Neural progenitor cell (in vitro differentiated cells): ENCODE results near the gene GRAMD2A. TPM values are rescaled to one million over a fixed set of nuclear protein-coding genes. Genes with fewer than 3 reads are reported as not detected.

Experiments used
- DNase-seq: peaks from one replicate; pipeline ENCODE4 v3.0.0-alpha.2; 2016; ENCODE audit warnings: low spot score
- H2AFZ ChIP-seq: fragments of 200-600 bp; sonication (generic); replicated peaks from 2 replicates; pipeline ENCODE4 v1.6.1; 2016; ENCODE audit warnings: antibody characterized with exemption
- H3F3A ChIP-seq: fragments of 200-600 bp; sonication (generic); 2 replicates; pipeline ENCODE4 v1.6.1; 2016; ENCODE audit warnings: antibody characterized with exemption, low read depth
- H3K27ac ChIP-seq: fragments of 200-600 bp; sonication (generic); 2 replicates; pipeline ENCODE4 v1.5.1; 2016; ENCODE audit warnings: mild to moderate bottlenecking
- H3K27me3 ChIP-seq: fragments of 200-600 bp; sonication (generic); 2 replicates; pipeline ENCODE4 v1.6.1; 2016; ENCODE audit warnings: mild to moderate bottlenecking, moderate library complexity
- H3K36me3 ChIP-seq: fragments of 200-600 bp; sonication (generic); 2 replicates; pipeline ENCODE4 v1.5.1; 2016
- H3K4me1 ChIP-seq: fragments of 200-600 bp; sonication (generic); 2 replicates; pipeline ENCODE4 v1.6.1; 2016; ENCODE audit warnings: mixed run types
- H3K4me2 ChIP-seq: fragments of 200-600 bp; sonication (generic); 2 replicates; pipeline ENCODE4 v1.6.1; 2016
- H3K4me3 ChIP-seq: fragments of 200-600 bp; sonication (generic); 2 replicates; pipeline ENCODE4 v1.5.1; 2016
- H3K79me2 ChIP-seq: fragments of 200-600 bp; sonication (generic); 2 replicates; pipeline ENCODE4 v1.6.1; 2016; ENCODE audit warnings: low read depth
- H3K9ac ChIP-seq: fragments of 200-600 bp; sonication (generic); 2 replicates; pipeline ENCODE4 v1.6.1; 2016
- H3K9me3 ChIP-seq: fragments of 200-600 bp; sonication (generic); 2 replicates; pipeline ENCODE4 v1.5.1; 2016; ENCODE audit warnings: low read depth
- H4K20me1 ChIP-seq: fragments of 200-600 bp; sonication (generic); 2 replicates; pipeline ENCODE4 v1.6.1; 2016; ENCODE audit warnings: low read depth
- H3K27ac Mint-ChIP-seq: 3 replicates; pipeline ENCODE4 v1.8.0; 2021; ENCODE audit warnings: mixed read lengths
- H3K27me3 Mint-ChIP-seq: 2 replicates; pipeline ENCODE4 v1.8.0; 2022; ENCODE audit warnings: low read depth, mild to moderate bottlenecking, inconsistent platforms, moderate library complexity, mixed read lengths; ENCODE audit not compliant: insufficient read depth
- H3K36me3 Mint-ChIP-seq: 3 replicates; pipeline ENCODE4 v1.8.0; 2021; ENCODE audit warnings: mixed read lengths
- H3K4me1 Mint-ChIP-seq: 3 replicates; pipeline ENCODE4 v1.8.0; 2021; ENCODE audit warnings: mixed read lengths
- H3K4me3 Mint-ChIP-seq: 3 replicates; pipeline ENCODE4 v1.8.0; 2021; ENCODE audit warnings: mild to moderate bottlenecking, moderate library complexity, mixed read lengths
- H3K9me3 Mint-ChIP-seq: 3 replicates; pipeline ENCODE4 v1.8.0; 2020; ENCODE audit warnings: mixed read lengths
- CTCF ChIP-seq: fragments of 200-600 bp; sonication (generic); IDR thresholded peaks from 2 replicates; pipeline ENCODE4 v1.5.1; 2017; ENCODE audit warnings: antibody characterized with exemption, mild to moderate bottlenecking
- EZH2 ChIP-seq: fragments of 200-600 bp; sonication (generic); IDR thresholded peaks from 2 replicates; pipeline ENCODE4 v1.6.1; 2017; ENCODE audit warnings: antibody characterized with exemption, mild to moderate bottlenecking, moderate library complexity
- EZH2phosphoT487 ChIP-seq: fragments of 200-600 bp; sonication (generic); IDR thresholded peaks from 2 replicates; pipeline ENCODE4 v1.6.1; 2017; ENCODE audit warnings: antibody characterized with exemption
- total RNA-seq: library from RNA; depleted of rRNA; stranded (reverse); fragments of >200 nt; gene quantifications from 2 replicates; pipeline ENCODE4 v1.2.3, GENCODE V29; 2015; ENCODE audit warnings: low replicate concordance

GRAMD2A gene
- total RNA-seq, 1 donor from 2014 or later, result 0.43 TPM

GRCh38 chr15:72168808-72169190, 28.8 kb downstream of the GRAMD2A start:
- H4K20me1 ChIP-seq, result no peaks in the 10 kb centered on the region
- no peaks in the 10 kb centered on the region for H3K79me2 ChIP-seq
- H3K27ac Mint-ChIP-seq, result no peak overlapping the region
- H3K9me3 ChIP-seq, result no peaks in the 10 kb centered on the region
- no peak overlapping the region for H3K4me3 ChIP-seq
- H3K27me3 ChIP-seq, result no peaks in the 10 kb centered on the region
- no peak for TF ChIP-seq CTCF
- no peak for TF ChIP-seq EZH2phosphoT487
- no peak for TF ChIP-seq EZH2
- H3K9ac ChIP-seq, result no peak overlapping the region
- H3K4me1 ChIP-seq, result peaks cover 5% of the 10 kb centered on the region
- no peak overlapping the region for H3K27ac ChIP-seq
- no peak overlapping the region for H3K4me2 ChIP-seq
- no peaks in the 10 kb centered on the region for H3K36me3 Mint-ChIP-seq
- no peaks in the 10 kb centered on the region for H3F3A ChIP-seq
- H3K27me3 Mint-ChIP-seq, result peaks cover 12% of the 10 kb centered on the region
- DNase-seq, result no peak
- no peaks in the 10 kb centered on the region for H3K9me3 Mint-ChIP-seq
- H3K4me3 Mint-ChIP-seq, result no peak overlapping the region
- H2AFZ ChIP-seq, result no peak overlapping the region
- no peaks in the 10 kb centered on the region for H3K36me3 ChIP-seq
- peaks cover 11% of the 10 kb centered on the region for H3K4me1 Mint-ChIP-seq

- Histone ChIP-seq H3K9me3 (no peaks in the 10 kb centered on the region), H3K4me1 (peaks cover 5% of the 10 kb centered on the region), H3K9ac (no peak overlapping the region), H3K4me3 (no peak overlapping the region), H3F3A (no peaks in the 10 kb centered on the region), H4K20me1 (no peaks in the 10 kb centered on the region), H3K79me2 (no peaks in the 10 kb centered on the region), H3K27ac (no peak overlapping the region), H3K27me3 (no peaks in the 10 kb centered on the region), H3K4me2 (no peak overlapping the region), H2AFZ (no peak overlapping the region), H3K36me3 (no peaks in the 10 kb centered on the region)
- no peak overlapping the region for H3K4me3 Mint-ChIP-seq
- H3K27me3 Mint-ChIP-seq, result peaks cover 13% of the 10 kb centered on the region
- TF ChIP-seq CTCF (no peak), EZH2 (no peak), EZH2phosphoT487 (no peak)
- H3K9me3 Mint-ChIP-seq, result no peaks in the 10 kb centered on the region
- peaks cover 15% of the 10 kb centered on the region for H3K4me1 Mint-ChIP-seq
- H3K27ac Mint-ChIP-seq, result peak overlapping the region; percentile 10
- DNase-seq, result no peak
- no peaks in the 10 kb centered on the region for H3K36me3 Mint-ChIP-seq
Observed at GRCh38 chr15:72168131-72168807, 29.3 kb downstream of the GRAMD2A start.

GRCh38 chr15:72167445-72167844, 30.1 kb downstream of the GRAMD2A start:
- Mint-ChIP-seq H3K27me3 (peaks cover 12% of the 10 kb centered on the region), H3K36me3 (no peaks in the 10 kb centered on the region), H3K27ac (no peak overlapping the region), H3K4me1 (peaks cover 11% of the 10 kb centered on the region), H3K9me3 (no peaks in the 10 kb centered on the region), H3K4me3 (no peak overlapping the region)
- Histone ChIP-seq H2AFZ (no peak overlapping the region), H3K4me2 (no peak overlapping the region), H3K79me2 (no peaks in the 10 kb centered on the region), H3K4me1 (no peaks in the 10 kb centered on the region), H4K20me1 (no peaks in the 10 kb centered on the region), H3K9ac (no peak overlapping the region), H3K9me3 (no peaks in the 10 kb centered on the region), H3K27me3 (no peaks in the 10 kb centered on the region), H3K4me3 (no peak overlapping the region), H3K27ac (no peak overlapping the region), H3F3A (no peaks in the 10 kb centered on the region), H3K36me3 (no peaks in the 10 kb centered on the region)
- no peak for TF ChIP-seq EZH2phosphoT487
- no peak for DNase-seq

- peaks cover under 1% of the 10 kb centered on the region for H3K4me1 ChIP-seq
- Mint-ChIP-seq H3K9me3 (no peaks in the 10 kb centered on the region), H3K36me3 (no peaks in the 10 kb centered on the region), H3K4me3 (no peak overlapping the region), H3K27me3 (peaks cover 12% of the 10 kb centered on the region), H3K27ac (no peak overlapping the region), H3K4me1 (peaks cover 11% of the 10 kb centered on the region)
- no peak overlapping the region for H3K4me2 ChIP-seq
- H3K27me3 ChIP-seq, result no peaks in the 10 kb centered on the region
- H4K20me1 ChIP-seq, result no peaks in the 10 kb centered on the region
- no peaks in the 10 kb centered on the region for H3F3A ChIP-seq
- no peaks in the 10 kb centered on the region for H3K79me2 ChIP-seq
- H3K9me3 ChIP-seq, result no peaks in the 10 kb centered on the region
- no peak overlapping the region for H3K4me3 ChIP-seq
- no peak overlapping the region for H3K9ac ChIP-seq
- H2AFZ ChIP-seq, result no peak overlapping the region
- DNase-seq, result no peak
- H3K27ac ChIP-seq, result no peak overlapping the region
- no peak for TF ChIP-seq EZH2
- no peak for TF ChIP-seq EZH2phosphoT487
- no peak for TF ChIP-seq CTCF
- H3K36me3 ChIP-seq, result no peaks in the 10 kb centered on the region
Observed at GRCh38 chr15:72166716-72167417, 30.7 kb downstream of the GRAMD2A start.
